Type B pancreatic cell (in vitro differentiated cells): ENCODE data around the gene SDK1. TPM values are rescaled to one million over a fixed set of nuclear protein-coding genes. Genes with fewer than 3 reads are reported as not detected.

Source experiments
- DNase-seq: peaks from one replicate; pipeline ENCODE4 v3.0.0; 2021; ENCODE audit warnings: mixed read lengths; ENCODE audit not compliant: unreplicated experiment; ENCODE audit errors: extremely low spot score
- H3K27ac Mint-ChIP-seq: 2 replicates; pipeline ENCODE4 v1.8.0; 2021; ENCODE audit warnings: mild to moderate bottlenecking, mixed read lengths
- H3K27me3 Mint-ChIP-seq: 2 replicates; pipeline ENCODE4 v1.8.0; 2021; ENCODE audit warnings: mixed read lengths
- H3K36me3 Mint-ChIP-seq: 2 replicates; pipeline ENCODE4 v1.8.0; 2021; ENCODE audit warnings: mixed read lengths
- H3K4me1 Mint-ChIP-seq: one replicate; pipeline ENCODE4 v1.8.0; 2021; ENCODE audit warnings: mixed read lengths; ENCODE audit not compliant: unreplicated experiment
- H3K4me3 Mint-ChIP-seq: 2 replicates; pipeline ENCODE4 v1.8.0; 2021; ENCODE audit warnings: mild to moderate bottlenecking, mixed read lengths
- H3K9me3 Mint-ChIP-seq: 2 replicates; pipeline ENCODE4 v1.8.0; 2021; ENCODE audit warnings: mixed read lengths
- total RNA-seq: library from RNA; stranded (reverse); gene quantifications from 2 replicates; pipeline ENCODE4 v1.2.1, GENCODE V29; 2021; ENCODE audit warnings: low replicate concordance
- TF ChIP-seq, protein P1 (sequence below): fragments of 200-600 bp; sonication (generic); conservative IDR thresholded peaks from 2 replicates; pipeline ENCODE4 v1.5.0; 2021; ENCODE audit warnings: antibody characterized with exemption, mild to moderate bottlenecking

The SDK1 gene
- total RNA-seq, 1 donor from 2014 or later = 26.1 TPM

DNA sequence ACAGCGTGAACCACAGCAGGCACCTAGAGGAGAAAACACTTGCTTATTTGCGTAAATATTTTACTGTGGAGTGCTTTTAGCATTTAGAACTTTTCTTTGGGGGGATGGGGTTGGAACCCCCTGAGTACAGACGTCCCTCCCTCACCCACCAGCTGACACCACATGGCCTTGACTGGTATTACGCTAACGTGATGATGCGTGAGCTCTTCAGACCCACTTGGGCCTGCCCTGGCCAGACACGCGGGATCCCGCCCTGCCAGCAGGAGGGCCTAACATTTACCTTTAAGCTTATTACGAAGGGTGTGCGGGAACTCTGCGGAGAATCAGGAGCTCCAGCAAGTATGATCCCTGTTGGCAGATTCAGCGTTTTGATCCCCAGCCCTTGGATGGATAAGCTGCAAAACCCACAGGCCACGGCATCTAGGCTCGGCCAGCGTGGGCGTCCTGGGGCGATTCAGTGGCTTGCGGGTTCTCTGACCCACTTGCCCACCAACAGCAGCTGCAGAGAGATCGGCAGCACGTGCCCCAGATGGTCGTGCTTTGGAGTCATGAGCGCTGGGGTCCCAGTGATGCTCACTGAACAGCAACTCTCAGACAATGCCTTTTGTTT is 835.6 kb downstream of the SDK1 start:
- Mint-ChIP-seq H3K4me3 (no peak overlapping the region), H3K36me3 (peaks cover 15% of the 10 kb centered on the region), H3K27ac (no peak overlapping the region), H3K4me1 (peaks cover 41% of the 10 kb centered on the region), H3K27me3 (no peaks in the 10 kb centered on the region), H3K9me3 (no peaks in the 10 kb centered on the region)
- TF ChIP-seq, protein P1, sequence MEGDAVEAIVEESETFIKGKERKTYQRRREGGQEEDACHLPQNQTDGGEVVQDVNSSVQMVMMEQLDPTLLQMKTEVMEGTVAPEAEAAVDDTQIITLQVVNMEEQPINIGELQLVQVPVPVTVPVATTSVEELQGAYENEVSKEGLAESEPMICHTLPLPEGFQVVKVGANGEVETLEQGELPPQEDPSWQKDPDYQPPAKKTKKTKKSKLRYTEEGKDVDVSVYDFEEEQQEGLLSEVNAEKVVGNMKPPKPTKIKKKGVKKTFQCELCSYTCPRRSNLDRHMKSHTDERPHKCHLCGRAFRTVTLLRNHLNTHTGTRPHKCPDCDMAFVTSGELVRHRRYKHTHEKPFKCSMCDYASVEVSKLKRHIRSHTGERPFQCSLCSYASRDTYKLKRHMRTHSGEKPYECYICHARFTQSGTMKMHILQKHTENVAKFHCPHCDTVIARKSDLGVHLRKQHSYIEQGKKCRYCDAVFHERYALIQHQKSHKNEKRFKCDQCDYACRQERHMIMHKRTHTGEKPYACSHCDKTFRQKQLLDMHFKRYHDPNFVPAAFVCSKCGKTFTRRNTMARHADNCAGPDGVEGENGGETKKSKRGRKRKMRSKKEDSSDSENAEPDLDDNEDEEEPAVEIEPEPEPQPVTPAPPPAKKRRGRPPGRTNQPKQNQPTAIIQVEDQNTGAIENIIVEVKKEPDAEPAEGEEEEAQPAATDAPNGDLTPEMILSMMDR = peak; percentile 37
- no peak for DNase-seq

DNA sequence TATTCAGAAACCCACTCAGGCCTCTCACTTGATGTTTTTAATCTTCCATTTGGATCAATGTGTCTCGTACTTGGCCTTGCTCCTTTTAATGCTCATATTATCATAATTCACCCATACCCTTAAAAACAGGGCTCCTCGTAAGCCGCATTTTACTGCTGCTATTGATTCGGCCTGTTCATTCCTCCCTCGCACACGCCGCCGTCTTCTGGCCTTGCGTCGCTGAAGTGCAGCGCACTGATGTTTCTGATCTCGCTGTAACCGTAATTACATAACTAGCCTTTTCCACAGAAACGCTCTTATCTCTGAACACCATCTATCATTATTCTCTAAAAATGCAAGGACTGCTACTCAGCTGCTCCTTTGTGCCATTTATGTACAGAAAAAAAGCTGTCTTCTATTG is 836.5 kb downstream of the SDK1 start:
- Mint-ChIP-seq H3K4me3 (no peak overlapping the region), H3K9me3 (no peaks in the 10 kb centered on the region), H3K4me1 (peaks cover 41% of the 10 kb centered on the region), H3K27ac (no peak overlapping the region), H3K36me3 (peaks cover 15% of the 10 kb centered on the region), H3K27me3 (no peaks in the 10 kb centered on the region)
- no peak for DNase-seq
- TF ChIP-seq, protein P1 = no peak

DNA sequence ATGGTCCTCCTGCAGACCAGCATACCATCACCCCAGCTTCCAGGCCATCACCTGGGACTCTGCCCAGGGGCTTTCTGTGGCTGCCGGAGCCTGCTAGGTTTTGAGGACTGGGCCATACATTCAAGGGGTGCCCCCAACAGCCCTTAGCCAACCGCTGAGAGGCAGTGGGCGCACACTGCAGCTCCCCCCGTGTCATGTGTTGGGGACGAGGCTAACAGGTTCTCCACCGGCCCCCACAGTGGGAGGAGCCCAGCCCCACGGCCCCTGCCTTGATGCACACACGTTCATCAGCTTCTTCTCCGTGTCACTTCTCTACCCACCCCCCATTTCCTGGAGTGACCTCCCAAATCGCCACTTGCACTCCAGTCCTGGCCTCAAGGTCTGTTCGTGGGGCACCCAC is 837.8 kb downstream of the SDK1 start:
- H3K27ac Mint-ChIP-seq = no peak overlapping the region
- TF ChIP-seq, protein P1 = no peak
- H3K4me1 Mint-ChIP-seq = peaks cover 44% of the 10 kb centered on the region
- no peak for DNase-seq
- H3K36me3 Mint-ChIP-seq = peaks cover 10% of the 10 kb centered on the region
- H3K9me3 Mint-ChIP-seq = no peaks in the 10 kb centered on the region
- no peak overlapping the region for H3K4me3 Mint-ChIP-seq
- H3K27me3 Mint-ChIP-seq = no peaks in the 10 kb centered on the region

DNA sequence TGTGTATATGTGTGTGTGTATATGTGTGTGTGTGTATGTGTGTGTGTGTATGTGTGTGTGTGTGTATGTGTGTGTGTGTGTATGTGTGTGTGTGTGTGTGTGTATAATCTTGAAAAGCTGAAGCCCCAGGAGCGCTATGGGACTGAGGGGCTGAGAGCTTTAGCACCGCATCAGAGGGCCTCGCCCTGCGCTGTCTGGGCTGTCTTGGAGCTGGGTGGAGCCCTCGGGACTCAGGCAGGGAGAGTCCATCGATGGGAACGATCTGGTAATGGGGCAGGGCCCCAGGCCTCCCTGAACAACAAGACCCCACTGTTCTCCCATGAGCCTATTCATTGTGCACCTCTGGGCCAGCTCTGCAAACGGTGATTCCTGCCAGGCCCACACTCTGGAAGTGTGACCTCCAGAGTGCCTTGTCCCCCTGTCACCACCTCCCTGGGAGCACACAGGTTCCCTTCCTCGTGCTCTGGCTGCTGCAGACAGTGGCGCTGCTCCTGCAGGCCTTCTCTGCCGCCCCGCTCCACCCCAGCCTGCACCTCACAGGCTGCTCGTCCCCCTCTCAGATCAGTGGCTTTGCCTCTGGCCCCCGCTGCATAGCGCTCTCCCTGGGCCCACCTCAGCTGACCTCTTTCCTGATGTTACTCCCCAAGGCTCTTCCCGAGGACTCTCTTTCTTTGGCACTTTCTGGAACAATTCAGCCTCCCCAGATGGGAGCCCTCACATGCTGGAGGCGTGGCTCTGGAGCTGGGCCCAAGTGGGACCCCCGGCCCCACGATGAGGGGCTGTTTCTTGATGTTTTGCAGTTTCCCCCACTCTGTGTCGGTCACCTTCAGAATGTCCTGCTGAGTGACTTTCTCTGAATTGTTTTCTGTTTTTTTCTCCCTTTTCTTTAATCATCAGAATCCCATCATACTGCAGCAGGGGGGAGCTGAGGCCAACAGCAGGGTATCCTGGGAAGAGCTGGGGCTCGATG is 838.9 kb downstream of the SDK1 start:
- TF ChIP-seq, protein P1 = no peak
- H3K27ac Mint-ChIP-seq = peak overlapping the region; percentile 16
- no peaks in the 10 kb centered on the region for H3K9me3 Mint-ChIP-seq
- DNase-seq = no peak
- H3K4me3 Mint-ChIP-seq = no peak overlapping the region
- H3K36me3 Mint-ChIP-seq = peaks cover 9% of the 10 kb centered on the region
- H3K27me3 Mint-ChIP-seq = no peaks in the 10 kb centered on the region
- H3K4me1 Mint-ChIP-seq = peaks cover 47% of the 10 kb centered on the region

DNA sequence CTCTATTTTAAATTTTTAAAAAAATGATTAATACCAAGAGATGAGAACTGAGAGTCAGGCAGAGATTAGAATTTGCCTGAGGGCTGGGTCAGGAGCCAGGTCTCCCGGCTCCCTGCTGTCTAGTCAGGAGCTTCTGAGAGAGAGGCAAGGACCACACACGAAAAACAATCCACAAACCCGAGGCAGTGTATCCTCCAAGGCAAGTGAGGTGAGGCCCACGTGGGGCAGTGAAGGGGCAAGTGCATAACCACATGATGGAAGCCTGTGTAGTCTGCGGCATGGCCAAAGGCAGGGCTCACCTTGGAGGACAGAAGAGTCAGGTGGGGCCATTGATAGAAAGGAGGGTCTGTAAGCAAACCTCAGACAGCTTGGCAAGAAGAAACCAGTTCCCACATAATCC is 839.9 kb downstream of the SDK1 start:
- Mint-ChIP-seq H3K4me3 (no peak overlapping the region), H3K27me3 (no peaks in the 10 kb centered on the region), H3K36me3 (peaks cover 7% of the 10 kb centered on the region), H3K27ac (no peak overlapping the region), H3K9me3 (no peaks in the 10 kb centered on the region), H3K4me1 (peaks cover 43% of the 10 kb centered on the region)
- no peak for DNase-seq
- TF ChIP-seq, protein P1 = no peak
